Activated naive CD8-positive, alpha-beta T cell treated with anti-CD3 and anti-CD28 coated beads, Interleukin-2, amount 50 U/mL, for 16 hours (primary cell): ENCODE data around the gene DSG1.
"Not testable (repeated sequence)": the region's sequence is repeated elsewhere in the genome, so short reads cannot be mapped to it uniquely, and the experiment has no call there.

Source experiments
- DNase-seq: peaks from one replicate; pipeline ENCODE4 v3.0.0-alpha.2; 2020; ENCODE audit warnings: low read depth, low spot score

DSG1 gene

GRCh38 chr18:31343454-31343853 lies 25.5 kb downstream of the DSG1 start:
- no peak for DNase-seq

GRCh38 chr18:31353336-31353735 lies 35.4 kb downstream of the DSG1 start:
- not testable (repeated sequence) for DNase-seq

- DNase-seq: no peak
Observed at GRCh38 chr18:31354990-31355389, 37.0 kb downstream of the DSG1 start.

- no peak for DNase-seq
Observed at GRCh38 chr18:31356025-31356424, 38.1 kb downstream of the DSG1 start.

- no peak for DNase-seq
Observed at GRCh38 chr18:31364190-31364589, 46.2 kb downstream of the DSG1 start.

- no peak for DNase-seq
Observed at GRCh38 chr18:31369478-31369877, 51.5 kb downstream of the DSG1 start.

DNA sequence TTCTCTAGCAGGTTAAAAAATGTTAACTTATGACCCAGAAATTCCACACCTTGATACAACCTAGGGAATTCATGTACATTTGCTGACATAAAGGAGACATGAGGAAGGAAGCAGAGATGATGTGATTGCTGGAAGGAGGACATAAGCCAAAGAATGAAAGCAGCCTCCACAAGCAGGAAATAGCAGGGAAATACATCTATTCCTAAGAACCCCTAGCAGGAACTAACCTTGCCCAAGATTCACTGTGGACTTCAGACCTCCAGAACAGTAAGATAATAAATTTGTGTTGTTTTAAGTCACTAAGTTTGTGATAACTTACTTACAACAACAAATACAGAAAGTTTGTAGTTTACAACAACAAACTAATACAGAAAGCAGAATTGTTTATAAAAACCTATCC lies 54.0 kb downstream of the DSG1 start:
- no peak for DNase-seq

- no peak for DNase-seq
Observed at GRCh38 chr18:31373641-31374040, 55.7 kb downstream of the DSG1 start.

GRCh38 chr18:31376477-31376876 lies 58.5 kb downstream of the DSG1 start, which contains the start of gene DSG4:
Gene DSG4, plus strand, starts transcription at chr18:31376777. Its CDS starts 135 bp downstream, at chr18:31376912.
- DNase-seq: no peak

GRCh38 chr18:31380912-31381311 lies 63.0 kb downstream of the DSG1 start:
- no peak for DNase-seq

DNA sequence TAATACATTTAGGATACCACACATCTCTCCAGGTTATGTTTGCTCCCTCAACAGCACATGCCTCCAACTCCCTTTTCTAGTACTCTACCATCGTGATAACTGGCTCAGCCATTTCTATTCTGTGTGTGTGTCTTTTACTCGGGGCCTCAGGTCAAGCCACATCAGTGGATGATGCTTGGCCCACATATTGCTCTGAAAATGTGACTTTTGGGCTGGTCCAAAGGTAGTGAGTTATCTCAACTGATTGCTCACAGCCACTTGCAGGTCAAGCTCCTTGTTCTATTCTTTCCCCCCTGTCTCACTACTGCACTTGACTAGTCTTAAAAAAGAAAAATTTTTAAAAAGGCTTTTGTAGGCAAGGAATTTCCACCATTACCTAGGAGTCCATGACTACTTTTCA lies 64.1 kb downstream of the DSG1 start:
- DNase-seq: no peak

DNA sequence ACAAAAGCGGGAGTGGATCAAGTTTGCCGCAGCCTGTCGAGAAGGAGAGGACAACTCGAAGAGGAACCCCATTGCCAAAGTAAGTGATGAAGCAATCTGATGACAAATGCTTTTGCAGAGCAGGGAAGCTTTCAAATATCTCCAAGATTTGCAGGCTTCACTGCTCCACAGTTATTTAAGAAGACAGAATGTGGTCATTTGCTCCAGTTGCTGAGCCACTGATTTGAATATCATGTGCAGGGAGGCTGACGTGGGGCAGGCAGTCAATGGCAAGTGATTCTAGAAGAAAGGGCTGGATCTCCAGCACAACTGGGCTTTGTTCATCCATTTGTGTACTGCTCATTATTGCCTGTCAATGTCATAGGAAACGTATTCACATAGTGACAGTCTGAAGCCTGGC lies 68.8 kb downstream of the DSG1 start:
- DNase-seq: no peak

GRCh38 chr18:31393286-31393685 lies 75.3 kb downstream of the DSG1 start:
- DNase-seq: no peak

DNA sequence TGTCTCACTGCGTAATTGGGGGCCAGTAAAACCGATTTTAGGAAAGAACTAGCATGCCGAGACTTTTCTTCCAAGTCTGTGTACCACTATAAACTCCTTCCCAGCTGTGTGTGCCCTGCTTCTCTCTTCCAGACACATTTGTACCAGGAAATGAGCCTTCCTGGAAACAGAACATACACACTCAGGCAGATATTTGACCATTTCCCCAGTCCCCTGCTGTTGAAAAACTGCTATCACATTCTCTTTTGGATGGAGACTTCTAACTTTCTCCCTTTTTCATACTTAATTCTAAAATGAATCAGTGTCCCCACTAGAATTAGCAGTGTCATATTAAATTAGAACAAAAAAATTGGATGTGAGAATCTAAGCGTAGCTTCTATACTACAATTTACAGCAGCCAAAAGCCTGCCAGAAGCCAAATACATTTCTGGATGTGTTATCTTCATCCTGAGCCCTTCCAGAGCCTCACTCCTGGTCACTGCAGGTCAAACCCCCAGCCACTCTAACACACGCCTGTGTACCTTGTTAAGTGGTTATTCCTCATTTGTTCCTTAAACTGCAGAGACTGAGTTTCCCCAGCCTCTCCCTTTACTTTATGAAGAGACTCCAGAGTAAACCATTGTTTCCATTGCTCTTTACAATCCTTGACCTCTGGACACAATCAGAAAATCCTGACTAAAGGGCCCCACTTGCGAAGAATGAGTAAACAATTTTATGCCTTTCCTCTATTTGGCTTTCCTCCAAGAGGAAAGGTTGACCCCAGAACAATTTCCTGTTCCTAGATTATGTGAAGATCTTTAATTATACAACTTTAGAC lies 79.0 kb downstream of the DSG1 start:
- no peak for DNase-seq

DNA sequence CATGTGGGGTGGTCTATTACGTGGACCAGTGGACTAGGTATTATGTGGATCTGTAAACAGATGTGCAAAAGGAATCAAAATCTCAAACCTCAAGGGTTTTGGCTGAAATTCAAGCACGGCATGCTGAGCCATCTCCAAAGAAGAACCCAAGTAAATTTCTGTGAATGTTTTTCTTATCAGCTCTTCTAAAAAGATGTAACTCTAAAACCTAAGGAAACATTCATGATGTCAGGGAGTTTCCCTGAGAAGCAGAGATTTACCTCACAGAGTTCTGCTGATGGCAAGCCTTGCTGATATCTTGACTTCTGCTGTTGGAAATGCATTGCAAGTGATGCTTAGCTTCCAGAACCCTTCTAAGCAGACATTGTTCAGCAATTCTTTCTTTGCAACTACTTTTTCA lies 80.2 kb downstream of the DSG1 start:
- no peak for DNase-seq

DNA sequence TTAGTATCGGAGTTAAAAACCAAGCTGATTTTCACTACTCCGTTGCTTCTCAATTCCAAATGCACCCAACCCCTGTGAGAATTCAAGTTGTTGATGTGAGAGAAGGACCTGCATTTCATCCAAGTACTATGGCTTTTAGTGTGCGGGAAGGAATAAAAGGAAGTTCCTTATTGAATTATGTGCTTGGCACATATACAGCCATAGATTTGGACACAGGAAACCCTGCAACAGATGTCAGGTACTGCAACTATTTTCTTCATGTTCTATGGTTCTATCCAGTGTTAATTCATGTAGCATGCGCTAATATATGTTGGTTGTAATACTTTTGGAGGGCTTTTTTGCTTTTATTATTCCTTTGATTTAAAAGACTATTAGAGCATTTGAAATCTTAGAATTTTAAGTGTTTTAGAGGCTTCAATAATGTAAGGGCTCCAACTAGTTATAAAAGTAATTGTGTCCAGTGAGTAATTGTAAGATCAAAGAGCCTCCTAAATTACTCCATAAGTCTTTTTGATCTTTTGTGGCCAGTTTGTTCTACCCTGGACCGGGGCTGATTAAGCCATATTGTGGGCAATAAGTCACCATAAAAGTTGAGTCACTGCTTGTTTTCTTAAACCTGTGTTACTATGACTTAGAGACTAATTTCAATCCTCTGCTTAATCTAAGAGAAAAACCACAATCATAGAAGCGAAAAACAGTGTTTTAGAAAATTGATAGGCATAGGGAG lies 81.5 kb downstream of the DSG1 start:
- DNase-seq: no peak

DNA sequence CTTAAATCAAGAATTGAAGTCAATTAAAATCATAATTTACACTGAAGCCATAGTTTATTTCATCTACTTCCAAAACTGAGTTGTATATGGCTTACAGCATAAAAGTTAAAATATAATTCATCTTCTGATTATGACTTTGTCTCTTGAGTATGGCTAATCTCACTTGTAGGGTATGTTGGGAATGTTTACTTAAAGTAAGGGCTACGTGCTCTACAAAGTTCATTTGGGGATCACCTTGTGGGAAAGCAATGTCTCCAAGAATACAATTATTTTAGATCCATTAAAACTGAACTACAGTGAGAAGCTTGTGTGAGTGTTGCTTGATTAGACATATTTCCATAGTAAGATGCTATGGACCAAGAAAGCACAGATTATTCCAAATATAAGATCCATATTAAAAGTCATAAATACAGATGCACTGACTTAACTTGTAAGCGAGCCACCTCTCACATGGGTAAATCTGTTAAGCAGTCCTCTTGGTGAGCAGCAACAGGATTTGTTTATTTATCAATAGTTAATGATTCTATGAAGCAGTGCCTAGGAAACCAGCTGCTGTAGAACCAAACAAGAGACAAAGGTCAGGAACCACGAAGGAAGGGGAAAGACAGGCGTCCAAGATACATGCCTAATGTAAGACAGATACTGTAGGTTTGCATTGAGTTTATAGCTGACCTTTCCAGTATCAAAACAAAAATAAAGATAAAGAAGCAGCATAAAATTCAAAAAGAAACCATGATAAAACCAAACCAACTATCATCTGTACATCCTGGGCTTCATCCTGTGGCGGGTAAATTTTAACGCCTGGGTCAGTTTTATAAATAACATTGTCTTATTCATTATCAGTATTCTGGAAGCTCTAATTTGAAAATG lies 83.4 kb downstream of the DSG1 start:
- no peak for DNase-seq

DNA sequence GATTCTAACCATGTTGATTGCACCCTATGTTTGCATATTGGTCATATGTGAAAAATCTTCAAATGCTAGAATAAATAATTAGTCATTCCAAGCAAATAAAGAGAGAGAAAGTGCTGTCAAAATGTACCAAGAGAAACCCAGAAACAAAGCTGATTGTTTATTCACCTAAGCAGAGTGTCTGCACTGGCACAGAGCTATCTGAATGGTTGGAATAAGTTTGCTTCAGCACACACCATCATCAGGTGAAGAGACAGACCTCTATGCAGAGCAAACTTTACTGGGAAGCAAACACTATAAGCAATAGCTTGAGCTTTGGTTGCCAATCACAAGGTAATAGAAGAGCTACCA lies 84.0 kb downstream of the DSG1 start:
- no peak for DNase-seq

DNA sequence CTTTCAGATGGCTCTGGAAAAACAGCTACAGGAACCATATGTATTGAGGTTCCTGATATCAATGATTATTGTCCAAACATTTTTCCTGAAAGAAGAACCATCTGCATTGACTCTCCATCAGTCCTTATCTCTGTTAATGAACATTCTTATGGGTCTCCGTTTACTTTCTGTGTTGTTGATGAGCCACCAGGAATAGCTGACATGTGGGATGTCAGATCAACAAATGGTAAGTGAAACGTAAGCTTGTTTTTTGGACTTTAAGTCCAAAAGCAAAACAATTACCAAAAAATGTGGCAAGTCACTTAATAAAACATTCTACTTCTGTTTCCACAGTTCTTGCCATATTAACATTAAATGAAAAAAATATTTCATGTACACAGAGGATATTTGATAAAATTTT lies 85.4 kb downstream of the DSG1 start:
- no peak for DNase-seq
